ENCODE measurements around the gene UCHL3. TPM values are rescaled to one million over a fixed set of nuclear protein-coding genes. Genes with fewer than 3 reads are reported as not detected.

The UCHL3 gene
- polyA plus RNA-seq, 2 of the 4 experiments (the other 2 are of a cell fraction): 46.6 to 60.7 TPM

GRCh38 chr13:75647126-75647784, 97.7 kb downstream of the UCHL3 start (continued):
- TF ChIP-seq BCL3 (IDR thresholded peaks at IDR 0.05) (no peak), RFX5 (IDR thresholded peaks at IDR 0.05) (no peak), RAD21 (conservative IDR thresholded peaks at IDR 0.05 in 1 of 2, IDR thresholded peaks at IDR 0.05 in 1 of 2) (no peak), CBX2 (IDR thresholded peaks at IDR 0.05; ENCODE audit: borderline replicate concordance, low read depth) (no peak)

GRCh38 chr13:75648446-75648845, 98.9 kb downstream of the UCHL3 start:
- Histone ChIP-seq H3K27ac (no peak overlapping the region), H3K4me1 (no peaks in the 10 kb centered on the region), H3K9me3 (no peaks in the 10 kb centered on the region), H3K4me3 (no peak overlapping the region), H3K4me2 (no peak overlapping the region)
- no peak for ATAC-seq
- DNase-seq (ENCODE audit: low read depth in 1 of 2, low spot score in 1 of 2): no peak
- TF ChIP-seq POLR2AphosphoS2 (conservative IDR thresholded peaks at IDR 0.05; ENCODE audit: low read length) (no peak), ZFP36 (IDR thresholded peaks at IDR 0.05; ENCODE audit: borderline replicate concordance, partially characterized antibody) (no peak), EHF (CRISPR knock-in tag; IDR thresholded peaks at IDR 0.05) (no peak), CTCF (IDR thresholded peaks at IDR 0.05) (no peak), REST (IDR thresholded peaks at IDR 0.05) (no peak), EHMT2 (IDR thresholded peaks at IDR 0.05; ENCODE audit: low read depth) (no peak)
- WGBS (ENCODE audit: missing lambda C conversion rate): 94% methylated on average over 2 of the region's 2 CpGs
- no peak for FAIRE-seq
- ChIA-PET POLR2A (no interaction called here), CTCF (interaction anchor here (0.8 to 1.4 kb wide), 2 partner anchors 36 to 47 kb away, joined by 3 to 6 read pairs; no protein-coding TSS in a partner anchor)

DNA sequence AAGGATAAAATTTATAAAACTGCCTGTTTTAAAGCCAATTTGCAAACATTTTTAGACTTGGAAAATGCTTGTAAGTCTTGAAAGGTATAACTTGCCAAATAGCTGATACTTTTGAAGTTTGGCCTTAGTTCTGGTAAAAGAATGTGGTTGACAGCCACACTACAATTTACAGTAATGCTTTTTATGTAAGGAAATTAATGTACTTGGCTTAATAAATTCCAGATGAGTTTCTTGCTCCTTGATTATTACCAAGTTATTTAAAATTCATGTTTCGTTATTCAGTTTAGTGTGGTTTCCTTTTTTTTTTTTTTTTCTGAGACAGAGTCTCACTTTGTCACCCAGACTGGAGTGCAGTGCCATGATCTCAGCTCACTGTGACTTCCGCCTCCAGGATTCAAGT, 101.4 kb downstream of the UCHL3 start:
- Histone ChIP-seq H3K4me3 (no peak overlapping the region), H3K27ac (no peak overlapping the region), H3K4me1 (no peaks in the 10 kb centered on the region), H3K4me2 (no peak overlapping the region), H3K9me3 (no peaks in the 10 kb centered on the region)
- 88% methylated on average over 2 of the region's 2 CpGs for WGBS (ENCODE audit: missing lambda C conversion rate)
- TF ChIP-seq ZFP36 (IDR thresholded peaks at IDR 0.05; ENCODE audit: borderline replicate concordance, partially characterized antibody) (no peak), HOXA7 (CRISPR knock-in tag; IDR thresholded peaks at IDR 0.05) (no peak)
- TF ChIP-seq, protein P1, sequence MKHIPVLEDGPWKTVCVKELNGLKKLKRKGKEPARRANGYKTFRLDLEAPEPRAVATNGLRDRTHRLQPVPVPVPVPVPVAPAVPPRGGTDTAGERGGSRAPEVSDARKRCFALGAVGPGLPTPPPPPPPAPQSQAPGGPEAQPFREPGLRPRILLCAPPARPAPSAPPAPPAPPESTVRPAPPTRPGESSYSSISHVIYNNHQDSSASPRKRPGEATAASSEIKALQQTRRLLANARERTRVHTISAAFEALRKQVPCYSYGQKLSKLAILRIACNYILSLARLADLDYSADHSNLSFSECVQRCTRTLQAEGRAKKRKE (CRISPR knock-in tag; IDR thresholded peaks at IDR 0.05; ENCODE audit: low read depth): no peak
- CTCF ChIA-PET: no interaction called here
- FAIRE-seq: no peak
- DNase-seq (ENCODE audit: low read depth in 1 of 2, low spot score in 1 of 2): no peak
- no peak for ATAC-seq
- POLR2A ChIA-PET: no interaction called here

Data from A549 (cell line).